LNCaP clone FGC (cell line): ENCODE results near the gene AKTIP.

Source experiments
- DNase-seq: peaks from one replicate; pipeline ENCODE4 v3.0.0-alpha.2; 2011; ENCODE audit warnings: low read depth
- H3K4me3 ChIP-seq: 2 replicates; pipeline ENCODE4 v1.5.1; 2011; ENCODE audit warnings: mild to moderate bottlenecking, low read depth, low read length, control low read depth
- CTCF ChIP-seq: IDR thresholded peaks from 2 replicates; pipeline ENCODE4 v1.5.1; 2012; ENCODE audit warnings: mild to moderate bottlenecking; ENCODE audit not compliant: control insufficient read depth, insufficient read depth; ENCODE audit errors: extremely low read depth

Gene AKTIP

GRCh38 chr16:53453928-53454327, 49.1 kb downstream of the AKTIP start:
- no peak for TF ChIP-seq CTCF
- no peak for DNase-seq
- no peak overlapping the region for H3K4me3 ChIP-seq

DNA sequence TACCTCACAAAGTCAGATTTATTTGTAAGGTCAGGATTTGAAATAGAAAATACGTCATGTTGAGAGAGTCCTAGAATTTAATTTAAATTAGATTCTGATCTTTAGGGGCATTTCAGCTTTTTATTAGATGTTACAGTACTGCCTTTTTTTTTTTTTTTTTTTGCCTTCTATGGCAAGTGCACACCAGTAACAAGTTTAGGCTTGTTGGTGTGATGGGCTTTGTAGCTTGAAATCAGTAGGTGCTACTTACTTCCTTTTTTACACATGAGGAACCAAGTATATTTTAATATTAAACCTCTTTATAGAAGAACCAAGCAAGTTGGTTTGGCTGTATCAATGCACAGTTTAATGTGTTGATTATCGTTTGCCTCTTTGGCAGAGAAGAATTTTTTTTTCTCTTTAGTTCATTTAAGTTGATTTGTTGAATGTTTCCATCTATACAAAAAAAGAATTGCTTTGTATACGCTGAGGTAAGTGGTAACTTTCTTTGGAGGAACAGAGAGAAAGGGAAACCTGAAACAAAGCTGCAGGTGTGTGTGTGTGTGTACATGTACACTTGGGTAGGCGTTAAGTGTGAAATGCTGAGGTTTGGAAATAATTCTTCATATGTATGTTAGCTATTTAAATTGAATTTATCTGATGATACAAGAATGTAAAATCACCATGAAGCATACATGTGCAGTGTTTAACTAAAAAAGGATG, 53.0 kb downstream of the AKTIP start:
- no peak for DNase-seq
- TF ChIP-seq CTCF = no peak
- H3K4me3 ChIP-seq = peak overlapping the region; percentile 40

GRCh38 chr16:53446090-53446489, 56.9 kb downstream of the AKTIP start:
- no peak for TF ChIP-seq CTCF
- no peak for DNase-seq
- H3K4me3 ChIP-seq = no peak overlapping the region

- no peak for TF ChIP-seq CTCF
- no peak overlapping the region for H3K4me3 ChIP-seq
- DNase-seq = no peak
These were observed 57.5 kb downstream of the AKTIP start for GRCh38 chr16:53445534-53445933.
